ENCODE results near the gene SEC24A.

DNA sequence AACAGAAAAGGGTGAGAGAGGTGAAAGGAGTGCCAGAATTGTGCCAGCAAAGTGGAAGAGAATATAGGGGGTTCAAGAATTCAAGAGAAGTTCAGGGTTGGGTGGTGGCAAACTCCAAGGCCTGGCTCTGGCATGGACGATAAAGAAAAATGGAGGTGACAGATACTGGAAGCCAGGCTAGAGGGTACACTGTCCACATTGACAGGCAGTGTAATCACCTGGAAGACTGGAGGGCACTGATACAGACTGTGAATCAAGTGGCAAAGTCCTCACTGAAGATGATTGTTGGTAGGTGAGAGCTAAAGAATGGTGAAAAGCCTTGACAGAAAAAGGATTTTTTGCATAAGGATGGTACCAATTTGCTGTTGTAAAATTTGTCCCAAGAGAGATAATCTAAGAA lies 23.0 kb upstream of the SEC24A start:
- TF ChIP-seq, protein P1, sequence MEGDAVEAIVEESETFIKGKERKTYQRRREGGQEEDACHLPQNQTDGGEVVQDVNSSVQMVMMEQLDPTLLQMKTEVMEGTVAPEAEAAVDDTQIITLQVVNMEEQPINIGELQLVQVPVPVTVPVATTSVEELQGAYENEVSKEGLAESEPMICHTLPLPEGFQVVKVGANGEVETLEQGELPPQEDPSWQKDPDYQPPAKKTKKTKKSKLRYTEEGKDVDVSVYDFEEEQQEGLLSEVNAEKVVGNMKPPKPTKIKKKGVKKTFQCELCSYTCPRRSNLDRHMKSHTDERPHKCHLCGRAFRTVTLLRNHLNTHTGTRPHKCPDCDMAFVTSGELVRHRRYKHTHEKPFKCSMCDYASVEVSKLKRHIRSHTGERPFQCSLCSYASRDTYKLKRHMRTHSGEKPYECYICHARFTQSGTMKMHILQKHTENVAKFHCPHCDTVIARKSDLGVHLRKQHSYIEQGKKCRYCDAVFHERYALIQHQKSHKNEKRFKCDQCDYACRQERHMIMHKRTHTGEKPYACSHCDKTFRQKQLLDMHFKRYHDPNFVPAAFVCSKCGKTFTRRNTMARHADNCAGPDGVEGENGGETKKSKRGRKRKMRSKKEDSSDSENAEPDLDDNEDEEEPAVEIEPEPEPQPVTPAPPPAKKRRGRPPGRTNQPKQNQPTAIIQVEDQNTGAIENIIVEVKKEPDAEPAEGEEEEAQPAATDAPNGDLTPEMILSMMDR (conservative IDR thresholded peaks at IDR 0.05): no peak
- TF ChIP-seq EZH2 (IDR thresholded peaks at IDR 0.05; ENCODE audit: low read depth): no peak

Data from PC-9 (cell line).